SJCRH30 (cell line): Measurements from ENCODE around the gene NKX2-1. TPM values are rescaled to one million over a fixed set of nuclear protein-coding genes. Genes with fewer than 3 reads are reported as not detected.

Experiments
- DNase-seq, 2 experiments: peaks; one replicate each; pipeline ENCODE4 v3.0.0-alpha.2; 2015 to 2020
- H3K27ac ChIP-seq: fragments of 250-450 bp; sonication (Bioruptor Pico); 2 replicates; pipeline ENCODE4 v1.5.1; 2020; ENCODE audit warnings: mild to moderate bottlenecking, moderate library complexity
- H3K27me3 ChIP-seq: fragments of 250-450 bp; sonication (Bioruptor Pico); 2 replicates; pipeline ENCODE4 v1.5.1; 2020; ENCODE audit warnings: mild to moderate bottlenecking, moderate library complexity
- H3K36me3 ChIP-seq: fragments of 250-450 bp; sonication (Bioruptor Pico); 2 replicates; pipeline ENCODE4 v1.5.1; 2020; ENCODE audit warnings: mild to moderate bottlenecking, moderate library complexity
- H3K4me1 ChIP-seq: fragments of 250-450 bp; sonication (Bioruptor Pico); 2 replicates; pipeline ENCODE4 v1.5.1; 2020; ENCODE audit warnings: mild to moderate bottlenecking, moderate library complexity
- H3K4me3 ChIP-seq: fragments of 250-450 bp; sonication (Bioruptor Pico); 2 replicates; pipeline ENCODE4 v1.5.1; 2020; ENCODE audit warnings: mild to moderate bottlenecking, moderate library complexity
- H3K9me3 ChIP-seq: fragments of 250-450 bp; sonication (Bioruptor Pico); replicated peaks from 2 replicates; pipeline ENCODE4 v1.5.1; 2020; ENCODE audit warnings: mild to moderate bottlenecking, moderate library complexity
- total RNA-seq: library from RNA; depleted of rRNA; stranded (reverse); fragments of >200 nt; shearing (Covaris generic); gene quantifications from 2 replicates; pipeline ENCODE4 v1.2.3, GENCODE V29; 2014

The NKX2-1 gene
- total RNA-seq, 1 experiment from 2014 or later: not detected

DNA sequence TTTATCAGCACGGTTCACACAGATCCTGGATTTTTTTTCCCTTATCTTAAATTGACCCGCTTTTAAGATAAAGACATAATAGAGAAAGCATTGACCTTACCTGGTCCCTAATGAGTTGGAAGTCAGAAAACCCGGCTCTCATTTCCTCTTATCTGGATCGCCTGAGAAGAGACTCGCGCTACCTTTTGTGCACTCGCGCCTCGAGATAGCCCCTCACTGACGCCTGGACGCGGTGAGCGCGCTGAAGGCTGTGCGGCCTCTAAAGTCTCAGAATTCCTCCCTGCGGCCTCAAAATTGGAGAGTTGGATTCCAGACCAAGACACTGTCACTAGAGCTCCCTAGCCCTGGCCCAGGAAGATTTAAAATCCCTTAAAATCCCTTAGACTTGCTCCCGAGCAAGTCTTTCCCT lies 7.0 kb downstream of the NKX2-1 start:
- no peak for DNase-seq
- H3K4me3 ChIP-seq: no peak overlapping the region
- H3K27me3 ChIP-seq: no peaks in the 10 kb centered on the region
- H3K36me3 ChIP-seq: no peaks in the 10 kb centered on the region
- no peaks in the 10 kb centered on the region for H3K4me1 ChIP-seq
- H3K27ac ChIP-seq: no peak overlapping the region
- no peaks in the 10 kb centered on the region for H3K9me3 ChIP-seq

GRCh38 chr14:36512585-36513003 lies 7.4 kb downstream of the NKX2-1 start:
- H3K36me3 ChIP-seq: no peaks in the 10 kb centered on the region
- no peaks in the 10 kb centered on the region for H3K27me3 ChIP-seq

DNA sequence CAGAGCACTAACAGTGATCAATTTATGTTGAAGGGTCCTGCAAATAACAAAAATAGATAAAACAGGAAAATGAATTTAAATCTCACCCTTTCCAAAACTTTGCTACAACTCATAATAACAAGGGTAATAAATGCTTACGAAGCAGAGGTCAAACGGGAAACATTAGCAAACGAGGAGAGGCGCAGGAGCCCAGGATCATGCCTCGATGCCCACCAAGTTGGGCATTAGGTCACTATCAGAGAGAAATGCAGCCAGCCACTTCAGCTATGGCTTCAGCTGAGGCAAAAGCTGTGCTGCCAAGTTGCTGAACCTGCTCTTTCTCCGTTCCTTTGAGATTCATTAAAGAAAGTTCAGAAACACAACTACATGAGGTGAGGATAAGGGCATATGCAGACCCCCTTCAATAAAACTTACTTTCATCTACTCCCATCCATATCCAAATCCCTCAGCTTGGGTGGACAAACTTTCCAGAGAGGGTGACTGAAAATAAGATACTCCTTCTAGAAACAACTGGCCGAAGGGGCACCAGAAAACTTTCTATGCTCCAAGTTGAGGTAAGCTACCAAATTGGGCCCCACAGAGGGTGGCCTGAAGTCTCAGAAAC lies 7.9 kb downstream of the NKX2-1 start:
- H3K4me3 ChIP-seq: no peak overlapping the region
- DNase-seq: no peak
- 0 out of 2 replicates have a peak, but pooled peaks cover 2% of the 10 kb centered on the region for H3K9me3 ChIP-seq
- H3K27ac ChIP-seq: no peak overlapping the region
- H3K4me1 ChIP-seq: no peaks in the 10 kb centered on the region
- no peaks in the 10 kb centered on the region for H3K27me3 ChIP-seq
- H3K36me3 ChIP-seq: no peaks in the 10 kb centered on the region

More at GRCh38 chr14:36512585-36513003, 7.4 kb downstream of the NKX2-1 start:
- H3K27ac ChIP-seq: no peak overlapping the region
- no peak for DNase-seq
- H3K4me3 ChIP-seq: no peak overlapping the region
- H3K9me3 ChIP-seq: 0 out of 2 replicates have a peak, but pooled peaks cover 2% of the 10 kb centered on the region
- no peaks in the 10 kb centered on the region for H3K4me1 ChIP-seq

DNA sequence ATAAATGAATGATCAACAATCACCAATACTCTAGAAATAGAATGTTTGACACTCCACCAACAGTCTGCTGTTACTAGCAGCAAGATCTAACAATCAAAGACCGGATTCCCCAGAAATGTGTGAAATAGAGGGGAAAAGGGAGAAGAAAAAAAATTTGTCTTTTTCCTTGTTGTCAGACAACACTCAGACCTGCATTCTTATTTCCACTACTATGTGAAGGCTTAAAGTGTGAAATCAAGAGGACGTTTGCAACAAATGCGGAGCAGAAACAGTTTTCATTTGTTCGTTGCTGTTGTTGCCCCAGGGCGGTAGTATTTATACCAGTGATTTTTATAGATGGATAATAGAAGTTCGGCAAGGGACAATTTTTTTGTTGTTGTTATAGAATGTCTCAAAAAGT lies 9.2 kb downstream of the NKX2-1 start:
- no peak for DNase-seq
- 0 out of 2 replicates have a peak, but pooled peaks cover 2% of the 10 kb centered on the region for H3K9me3 ChIP-seq
- H3K36me3 ChIP-seq: no peaks in the 10 kb centered on the region
- H3K27ac ChIP-seq: no peak overlapping the region
- H3K4me1 ChIP-seq: no peaks in the 10 kb centered on the region
- no peaks in the 10 kb centered on the region for H3K27me3 ChIP-seq
- H3K4me3 ChIP-seq: no peak overlapping the region

DNA sequence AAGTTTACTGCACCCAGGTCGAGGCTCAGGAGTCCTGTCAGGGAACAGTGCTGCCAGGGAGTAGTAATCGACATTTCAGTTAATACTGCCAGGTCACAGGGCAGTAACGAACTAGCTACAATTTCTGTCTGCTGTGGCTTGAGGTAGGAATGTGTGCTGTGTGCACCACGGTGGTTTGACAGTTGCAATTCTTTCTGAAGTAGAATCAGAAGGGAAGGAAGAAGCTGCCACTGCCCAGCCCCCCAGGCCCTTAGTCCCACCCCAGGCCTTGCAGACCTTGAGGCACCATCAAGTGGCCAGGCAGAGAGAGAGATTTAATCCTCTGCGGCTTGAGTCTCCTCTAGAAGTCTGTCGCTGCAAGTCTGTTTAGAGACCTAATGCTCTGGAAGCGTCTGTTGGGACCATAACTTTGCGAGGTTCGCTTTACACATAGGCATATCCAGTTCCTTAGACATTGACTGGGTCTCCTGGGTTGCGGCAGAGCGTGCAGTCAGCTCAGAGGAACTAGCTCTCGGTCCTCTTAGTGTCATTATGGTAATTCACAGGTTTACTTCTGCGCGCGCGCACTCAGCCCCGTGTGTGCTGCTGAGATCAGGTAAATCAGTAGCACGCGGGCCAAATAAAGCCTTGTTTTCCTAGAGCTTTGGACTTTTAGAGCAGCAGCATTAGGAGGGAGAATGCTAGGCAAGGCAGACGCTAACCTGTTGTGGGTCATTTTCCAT lies 9.8 kb downstream of the NKX2-1 start:
- Histone ChIP-seq H3K9me3 (0 out of 2 replicates have a peak, but pooled peaks cover 2% of the 10 kb centered on the region), H3K4me3 (no peak overlapping the region), H3K27me3 (no peaks in the 10 kb centered on the region), H3K4me1 (no peaks in the 10 kb centered on the region), H3K36me3 (no peaks in the 10 kb centered on the region), H3K27ac (no peak overlapping the region)
- no peak for DNase-seq

DNA sequence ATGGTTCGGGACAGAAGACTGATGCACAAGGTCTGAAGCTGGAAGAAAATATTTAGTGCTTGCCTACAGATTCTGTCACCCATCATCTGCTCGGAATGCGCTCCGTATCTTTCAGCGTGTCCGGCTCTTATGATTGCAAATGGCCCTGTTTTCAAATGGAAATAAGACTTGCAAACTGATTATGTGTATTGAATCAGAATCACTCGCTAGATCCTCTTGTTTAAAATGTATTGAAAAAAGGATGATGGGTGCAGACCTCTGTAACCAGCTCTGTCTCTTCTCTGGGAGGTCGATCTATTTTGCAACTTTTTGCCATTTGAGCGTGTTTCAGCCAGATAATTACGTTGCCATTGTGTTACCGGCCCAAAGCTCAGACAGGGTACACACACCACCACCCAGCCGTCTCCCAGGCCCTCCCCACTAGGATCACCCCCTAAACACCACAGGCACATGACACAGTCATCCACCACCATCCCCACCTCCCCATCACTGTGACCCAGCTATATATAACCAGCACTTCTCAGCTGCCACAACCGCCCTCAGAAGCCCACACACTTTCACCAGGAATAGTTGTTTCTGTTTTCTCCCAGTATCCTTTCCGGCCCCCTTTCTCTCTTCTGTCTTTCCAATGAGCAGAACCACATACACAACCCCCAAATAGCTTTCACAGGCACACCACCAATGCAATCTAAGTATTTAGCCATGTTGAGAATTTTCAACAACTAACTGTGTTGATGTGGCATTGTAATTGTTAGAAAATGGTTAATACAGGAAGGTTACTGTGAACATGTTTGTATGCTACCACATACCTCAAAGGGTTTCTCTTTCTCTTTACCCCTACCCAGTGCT lies 10.7 kb downstream of the NKX2-1 start:
- Histone ChIP-seq H3K27ac (no peak overlapping the region), H3K4me3 (no peak overlapping the region), H3K4me1 (no peaks in the 10 kb centered on the region), H3K36me3 (no peaks in the 10 kb centered on the region), H3K27me3 (no peaks in the 10 kb centered on the region), H3K9me3 (0 out of 2 replicates have a peak, but pooled peaks cover 2% of the 10 kb centered on the region)
- DNase-seq: no peak

DNA sequence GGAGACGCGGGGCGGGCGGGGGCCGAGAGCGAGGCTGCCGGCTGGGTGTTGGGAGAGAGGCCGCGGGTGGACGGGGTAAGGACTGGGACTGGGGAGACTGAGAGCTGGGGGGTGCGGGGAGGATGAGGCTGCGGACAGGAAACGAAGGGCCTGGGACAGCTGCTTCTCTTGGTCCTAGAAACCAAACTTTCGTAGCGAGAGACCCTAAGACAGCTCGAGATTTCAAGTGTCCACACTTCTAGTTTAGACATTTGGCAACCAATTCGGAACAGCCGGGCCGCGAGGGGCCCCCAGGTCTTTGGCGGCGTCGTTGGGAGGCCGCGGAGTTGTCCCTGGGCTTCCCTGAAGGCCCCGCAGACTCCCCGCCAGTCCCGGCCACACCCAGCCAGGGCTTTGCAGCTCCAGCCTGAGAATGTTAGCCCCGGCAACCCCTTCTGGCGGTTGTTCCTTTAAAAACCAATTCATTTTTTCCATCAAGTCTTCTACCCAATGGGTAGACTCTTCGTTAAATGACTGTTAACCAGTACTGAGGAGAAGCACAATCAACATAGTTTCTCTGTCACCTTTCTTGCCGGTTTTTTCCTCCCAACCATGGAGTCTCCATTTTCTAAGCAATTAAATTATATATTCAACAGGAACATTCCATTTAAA lies 11.5 kb downstream of the NKX2-1 start:
- no peak for DNase-seq
- Histone ChIP-seq H3K27ac (no peak overlapping the region), H3K9me3 (0 out of 2 replicates have a peak, but pooled peaks cover 2% of the 10 kb centered on the region), H3K27me3 (no peaks in the 10 kb centered on the region), H3K4me3 (no peak overlapping the region), H3K4me1 (no peaks in the 10 kb centered on the region), H3K36me3 (no peaks in the 10 kb centered on the region)

DNA sequence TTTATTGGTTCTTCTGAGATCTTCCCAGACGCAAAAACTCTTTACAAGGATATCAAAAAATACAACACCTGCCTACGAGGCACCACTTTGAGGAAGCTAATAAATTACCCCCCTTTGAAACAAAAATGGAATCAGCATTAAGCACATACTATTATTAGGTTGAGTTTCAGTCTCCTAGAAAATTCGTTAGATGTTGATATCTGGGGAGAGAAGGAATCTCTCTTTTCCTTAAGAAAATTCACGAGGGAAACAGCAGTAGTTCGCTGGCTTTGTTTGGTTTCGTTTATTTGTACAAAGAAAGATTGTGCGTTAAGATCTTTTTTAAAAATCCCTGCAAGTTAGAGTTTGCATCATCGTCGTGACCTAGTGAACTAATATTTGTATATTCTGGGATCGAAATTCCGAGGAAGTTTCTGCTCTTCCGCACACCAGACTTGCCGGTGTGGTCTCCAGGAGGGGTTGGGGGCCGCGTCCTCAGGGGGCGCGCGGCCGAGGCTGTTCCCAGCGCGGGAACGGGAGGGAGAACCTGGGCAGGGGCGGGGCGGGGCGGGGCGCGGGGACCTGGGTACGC lies 12.1 kb downstream of the NKX2-1 start:
- no peaks in the 10 kb centered on the region for H3K27me3 ChIP-seq
- no peak overlapping the region for H3K27ac ChIP-seq
- H3K36me3 ChIP-seq: no peaks in the 10 kb centered on the region
- no peaks in the 10 kb centered on the region for H3K4me1 ChIP-seq
- no peak for DNase-seq
- 0 out of 2 replicates have a peak, but pooled peaks cover 2% of the 10 kb centered on the region for H3K9me3 ChIP-seq
- no peak overlapping the region for H3K4me3 ChIP-seq

GRCh38 chr14:36506732-36507614 lies 13.1 kb downstream of the NKX2-1 start:
- Histone ChIP-seq H3K27me3 (no peaks in the 10 kb centered on the region), H3K36me3 (no peaks in the 10 kb centered on the region), H3K4me3 (no peak overlapping the region), H3K27ac (no peak overlapping the region), H3K9me3 (0 out of 2 replicates have a peak, but pooled peaks cover 2% of the 10 kb centered on the region), H3K4me1 (no peaks in the 10 kb centered on the region)
- no peak for DNase-seq

GRCh38 chr14:36505892-36506731 lies 13.9 kb downstream of the NKX2-1 start:
- H3K27me3 ChIP-seq: no peaks in the 10 kb centered on the region
- no peak overlapping the region for H3K4me3 ChIP-seq
- H3K27ac ChIP-seq: no peak overlapping the region
- no peaks in the 10 kb centered on the region for H3K36me3 ChIP-seq
- DNase-seq: no peak
- H3K9me3 ChIP-seq: 0 out of 2 replicates have a peak, but pooled peaks cover 2% of the 10 kb centered on the region
- H3K4me1 ChIP-seq: no peaks in the 10 kb centered on the region

DNA sequence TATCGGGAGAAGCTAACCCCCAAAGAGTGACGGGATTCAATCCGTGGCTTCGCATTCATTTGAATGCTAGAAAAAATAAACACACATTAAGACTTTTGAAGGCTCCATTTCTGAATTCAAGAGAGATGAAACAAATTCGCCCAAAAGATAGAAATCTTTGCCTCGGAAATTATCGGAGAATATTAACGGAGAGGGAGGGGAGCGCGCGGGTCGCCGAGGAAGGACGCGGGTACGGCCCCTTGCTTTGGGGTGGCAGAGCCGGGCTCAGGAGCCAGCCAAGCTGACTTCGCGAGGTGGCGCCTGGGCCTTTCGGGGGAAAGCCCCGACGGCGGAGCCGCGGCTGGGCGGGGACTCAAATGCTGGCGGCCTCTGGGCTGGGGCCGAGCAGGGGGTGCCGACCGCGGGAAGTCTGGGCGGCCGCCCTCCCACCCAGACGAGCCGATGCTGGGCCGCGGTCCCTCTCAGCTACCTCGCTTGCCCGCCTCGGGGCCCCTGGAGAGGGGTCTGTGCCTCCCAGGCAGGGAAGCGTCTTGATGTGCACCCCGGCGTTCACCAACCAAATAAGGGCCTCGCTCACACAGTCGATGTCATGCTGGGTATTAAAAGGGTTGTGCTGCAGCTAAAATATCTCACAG lies 14.7 kb downstream of the NKX2-1 start:
- Histone ChIP-seq H3K36me3 (no peaks in the 10 kb centered on the region), H3K9me3 (0 out of 2 replicates have a peak, but pooled peaks cover 2% of the 10 kb centered on the region), H3K27me3 (0 out of 2 replicates have a peak, but pooled peaks cover 3% of the 10 kb centered on the region), H3K4me1 (no peaks in the 10 kb centered on the region), H3K27ac (no peak overlapping the region), H3K4me3 (no peak overlapping the region)
- no peak for DNase-seq

DNA sequence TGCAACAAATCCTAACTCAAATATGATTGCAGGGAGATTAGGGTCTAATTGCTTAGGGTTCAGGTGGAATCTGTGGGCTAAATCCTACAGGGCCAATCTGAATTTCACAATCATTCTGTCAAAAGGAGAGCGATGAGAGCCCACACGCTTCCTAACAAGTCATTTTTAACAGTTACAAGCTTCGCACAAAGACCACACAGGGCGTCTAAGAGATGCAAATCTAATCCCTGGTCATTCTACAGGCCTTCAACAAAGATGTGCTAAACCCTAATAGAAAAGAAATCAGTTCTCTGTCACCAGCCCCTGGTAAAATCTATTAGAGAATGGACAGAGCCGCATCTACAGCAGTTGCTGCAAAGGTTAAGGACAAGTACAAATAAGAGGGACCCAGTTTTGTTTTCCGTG lies 15.3 kb downstream of the NKX2-1 start:
- H3K36me3 ChIP-seq: no peaks in the 10 kb centered on the region
- H3K9me3 ChIP-seq: 0 out of 2 replicates have a peak, but pooled peaks cover 2% of the 10 kb centered on the region
- no peak overlapping the region for H3K4me3 ChIP-seq
- no peak for DNase-seq
- no peak overlapping the region for H3K27ac ChIP-seq
- H3K27me3 ChIP-seq: 0 out of 2 replicates have a peak, but pooled peaks cover 4% of the 10 kb centered on the region
- H3K4me1 ChIP-seq: no peaks in the 10 kb centered on the region
